GM23338 (cell line): Measurements from ENCODE around the gene PLEKHH3.

Experiments
- CREB1 ChIP-seq: fragments of 250-450 bp; sonication (Bioruptor Pico); IDR thresholded peaks from 2 replicates; pipeline ENCODE4 v1.5.0; 2020; ENCODE audit warnings: low read depth, mild to moderate bottlenecking, moderate library complexity
- CTCF ChIP-seq, 2 experiments: fragments of 200-600 bp in 1 of 2; sonication (generic) in 1 of 2; conservative IDR thresholded peaks; 2 replicates each; pipeline versions ENCODE4 v1.5.1 to v1.6.1; 2016 to 2017; ENCODE audit warnings: antibody characterized with exemption in 2 of 2, low read depth in 2 of 2, mild to moderate bottlenecking in 2 of 2, moderate library complexity in 1 of 2
- EZH2 ChIP-seq: fragments of 200-600 bp; sonication (generic); IDR thresholded peaks from one replicate; pipeline ENCODE4 v1.8.0; 2017; ENCODE audit warnings: antibody characterized with exemption, mild to moderate bottlenecking, low read depth; ENCODE audit not compliant: unreplicated experiment
- EZH2phosphoT487 ChIP-seq: fragments of 200-600 bp; sonication (generic); IDR thresholded peaks from one replicate; pipeline ENCODE4 v1.8.1; 2018; ENCODE audit warnings: antibody characterized with exemption; ENCODE audit not compliant: unreplicated experiment
- JUNB ChIP-seq: IDR thresholded peaks from one replicate; pipeline ENCODE4 v1.6.1; 2016; ENCODE audit warnings: antibody characterized with exemption; ENCODE audit not compliant: unreplicated experiment
- POLR2AphosphoS5 ChIP-seq: IDR thresholded peaks from 2 replicates; pipeline ENCODE4 v1.6.1; 2016; ENCODE audit warnings: antibody characterized with exemption, low read depth
- REST ChIP-seq: IDR thresholded peaks from one replicate; pipeline ENCODE4 v1.6.1; 2018; ENCODE audit warnings: antibody characterized with exemption; ENCODE audit not compliant: unreplicated experiment
- STAT1 ChIP-seq: IDR thresholded peaks from one replicate; pipeline ENCODE4 v1.6.1; 2016; ENCODE audit warnings: antibody characterized with exemption; ENCODE audit not compliant: unreplicated experiment
- ZNF114 ChIP-seq: fragments of 250-450 bp; sonication (Bioruptor Pico); IDR thresholded peaks from 2 replicates; pipeline ENCODE4 v1.5.0; 2020; ENCODE audit warnings: mild to moderate bottlenecking, moderate library complexity
- ZNF462 ChIP-seq: fragments of 250-450 bp; sonication (Bioruptor Pico); IDR thresholded peaks from 2 replicates; pipeline ENCODE4 v1.5.0; 2020; ENCODE audit warnings: mild to moderate bottlenecking, moderate library complexity

- TF ChIP-seq EZH2 (no peak), CTCF (conservative IDR thresholded peaks at IDR 0.05; ENCODE audit: low read depth in 2 of 2) (no peak), CREB1 (CRISPR knock-in tag) (no peak), REST (no peak), POLR2AphosphoS5 (no peak), ZNF462 (CRISPR knock-in tag) (no peak), EZH2phosphoT487 (no peak), ZNF114 (no peak), JUNB (no peak), STAT1 (no peak)
Observed at GRCh38 chr17:42695500-42695899, 18.7 kb upstream of the PLEKHH3 start.
